GM23248 (cell line): ENCODE results near the gene SLC17A2. TPM values are rescaled to one million over a fixed set of nuclear protein-coding genes. Genes with fewer than 3 reads are reported as not detected.

Experiments
- DNase-seq: peaks from one replicate; pipeline ENCODE4 v3.0.0-alpha.2; 2015
- H2AFZ ChIP-seq: fragments of 200-600 bp; sonication (generic); 2 replicates; pipeline ENCODE4 v1.6.1; 2016; ENCODE audit warnings: antibody characterized with exemption
- H3F3A ChIP-seq: fragments of 200-600 bp; sonication (generic); 2 replicates; pipeline ENCODE4 v1.6.1; 2016; ENCODE audit warnings: mild to moderate bottlenecking, antibody characterized with exemption, mixed run types; ENCODE audit not compliant: insufficient read depth
- H3K27ac ChIP-seq: fragments of 200-600 bp; sonication (generic); 2 replicates; pipeline ENCODE4 v1.5.1; 2016; ENCODE audit warnings: mild to moderate bottlenecking
- H3K27me3 ChIP-seq: fragments of 200-600 bp; sonication (generic); replicated peaks from 2 replicates; pipeline ENCODE4 v1.6.1; 2016; ENCODE audit warnings: mild to moderate bottlenecking; ENCODE audit not compliant: insufficient read depth
- H3K36me3 ChIP-seq: fragments of 200-600 bp; sonication (generic); 2 replicates; pipeline ENCODE4 v1.6.1; 2016; ENCODE audit warnings: low read depth, mild to moderate bottlenecking
- H3K4me1 ChIP-seq: fragments of 200-600 bp; sonication (generic); 2 replicates; pipeline ENCODE4 v1.6.1; 2016; ENCODE audit warnings: mild to moderate bottlenecking; ENCODE audit not compliant: insufficient read depth
- H3K4me2 ChIP-seq: fragments of 200-600 bp; sonication (generic); one replicate; pipeline ENCODE4 v1.6.1; 2016; ENCODE audit warnings: mild to moderate bottlenecking; ENCODE audit not compliant: unreplicated experiment
- H3K4me3 ChIP-seq: fragments of 200-600 bp; sonication (generic); 2 replicates; pipeline ENCODE4 v1.5.1; 2016; ENCODE audit warnings: mild to moderate bottlenecking
- H3K79me2 ChIP-seq: fragments of 200-600 bp; sonication (generic); 2 replicates; pipeline ENCODE4 v1.6.1; 2016; ENCODE audit warnings: mild to moderate bottlenecking; ENCODE audit not compliant: insufficient read depth
- H3K9ac ChIP-seq: fragments of 200-600 bp; sonication (generic); 2 replicates; pipeline ENCODE4 v1.6.1; 2016; ENCODE audit warnings: mild to moderate bottlenecking
- H3K9me2 ChIP-seq: fragments of 200-600 bp; sonication (generic); 2 replicates; pipeline ENCODE4 v1.6.1; 2016; ENCODE audit warnings: mixed run types, mild to moderate bottlenecking, moderate library complexity; ENCODE audit not compliant: insufficient read depth
- H3K9me3 ChIP-seq: fragments of 200-600 bp; sonication (generic); one replicate; pipeline ENCODE4 v1.6.1; 2017; ENCODE audit warnings: low read depth
- H4K20me1 ChIP-seq: fragments of 200-600 bp; sonication (generic); 2 replicates; pipeline ENCODE4 v1.6.0; 2016; ENCODE audit not compliant: insufficient read depth
- EZH2 ChIP-seq: fragments of 200-600 bp; sonication (generic); IDR thresholded peaks from 2 replicates; pipeline ENCODE4 v1.6.1; 2018; ENCODE audit warnings: antibody characterized with exemption, mild to moderate bottlenecking; ENCODE audit not compliant: insufficient read depth, poor library complexity, severe bottlenecking
- EZH2phosphoT487 ChIP-seq: fragments of 200-600 bp; sonication (generic); IDR thresholded peaks from 2 replicates; pipeline ENCODE4 v1.6.1; 2018; ENCODE audit warnings: antibody characterized with exemption, moderate library complexity, mild to moderate bottlenecking, low read depth; ENCODE audit not compliant: insufficient read depth
- WGBS, 2 experiments: methylation state at CpG; one replicate each; pipeline ENCODE4 v1.1.6; 2015 to 2017; ENCODE audit warnings: low lambda C conversion rate in 2 of 2, low coverage in 1 of 2; ENCODE audit errors: missing lambda C conversion rate in 2 of 2; 5-methylcytosine and 5-hydroxymethylcytosine counted together
- in situ Hi-C: fragments of 300-500 bp; cut with MboI; formaldehyde crosslinking; loops from 2 replicates; pipeline ENCODE4 v1.15.0; 2020
- polyA plus RNA-seq: library from polyadenylated mRNA; unstranded; fragments of >200 nt; fragmentation: Nextera tagmentation; extraction: Ambion mirVana; gene quantifications from 2 replicates; pipeline ENCODE4 v1.2.1, GENCODE V29; 2016
- total RNA-seq: library from RNA; depleted of rRNA; stranded (reverse); fragments of >200 nt; shearing (Covaris generic); gene quantifications from 2 replicates; pipeline ENCODE4 v1.2.3, GENCODE V29; 2014

Gene SLC17A2
- total and polyA plus RNA-seq, 2 experiments from 2014 or later = not detected

DNA sequence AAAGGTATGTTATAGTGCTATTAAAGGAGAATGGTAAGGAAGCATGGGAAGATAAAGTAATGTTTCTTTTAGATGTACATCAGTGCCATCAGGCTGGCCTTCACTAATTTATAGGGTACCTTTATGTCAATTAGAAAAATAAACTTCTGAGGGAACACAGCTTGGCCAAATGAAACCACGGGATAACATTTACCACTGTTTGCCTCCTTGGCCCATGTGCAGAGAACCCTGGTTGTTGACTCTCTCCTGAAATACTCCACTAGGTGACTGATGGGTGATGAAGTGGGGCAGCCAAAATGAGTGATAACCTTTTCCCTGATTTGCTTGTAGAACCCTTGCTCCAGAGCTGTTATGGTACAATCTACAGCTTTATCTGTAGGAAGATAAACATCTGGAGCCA, 41.6 kb upstream of the SLC17A2 start:
- no peak for DNase-seq
- 93 to 100% methylated on average over 1 of the region's 1 CpG for WGBS, 2 experiments
- H3K79me2 ChIP-seq = peaks cover 16% of the 10 kb centered on the region
- TF ChIP-seq EZH2phosphoT487 (no peak), EZH2 (no peak)
- no peak overlapping the region for H3K9ac ChIP-seq
- peaks cover 45% of the 10 kb centered on the region for H3K4me1 ChIP-seq
- no peaks in the 10 kb centered on the region for H3K27me3 ChIP-seq
- H4K20me1 ChIP-seq = no peaks in the 10 kb centered on the region
- no peak overlapping the region for H2AFZ ChIP-seq
- H3K4me3 ChIP-seq = no peak overlapping the region
- no peaks in the 10 kb centered on the region for H3K9me3 ChIP-seq
- in situ Hi-C loops = no loop called here
- H3K36me3 ChIP-seq = peaks cover 63% of the 10 kb centered on the region
- H3F3A ChIP-seq = peaks cover 44% of the 10 kb centered on the region
- H3K9me2 ChIP-seq = no peaks in the 10 kb centered on the region
- H3K27ac ChIP-seq = peak overlapping the region; percentile 76
- H3K4me2 ChIP-seq = peak overlapping the region; percentile 70

DNA sequence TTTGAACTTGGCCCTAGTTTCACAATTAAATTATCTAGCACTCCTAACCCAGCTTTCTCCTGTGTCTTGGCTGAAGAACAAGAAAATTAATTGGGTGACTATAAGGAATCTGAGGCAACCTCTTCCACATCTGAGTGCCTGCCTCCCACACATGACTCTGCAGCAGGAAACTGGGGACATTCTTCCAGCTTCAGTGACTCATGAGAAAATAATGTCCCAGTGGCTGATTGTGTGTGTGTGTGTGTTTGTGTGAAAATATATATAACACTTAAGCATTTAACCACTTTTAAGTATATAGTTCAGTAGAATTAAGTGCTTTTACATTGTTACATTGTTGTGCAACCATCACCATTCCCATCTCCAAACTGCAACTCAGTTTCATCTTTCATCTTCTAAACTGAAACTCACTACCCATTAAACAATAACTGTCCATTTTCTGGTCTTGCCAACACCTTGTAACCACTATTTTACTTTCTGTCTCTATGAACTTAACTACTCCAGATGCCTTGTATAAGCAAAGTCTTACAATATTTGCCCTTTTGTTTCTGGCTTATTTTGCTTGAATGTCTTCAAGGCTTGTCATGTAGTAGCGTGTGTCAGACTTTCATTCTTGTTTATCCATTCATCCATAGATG, 40.8 kb upstream of the SLC17A2 start:
- peak overlapping the region; percentile 39 for H3K9ac ChIP-seq
- peaks cover 21% of the 10 kb centered on the region for H3K79me2 ChIP-seq
- peak overlapping the region; percentile 70 for H3K4me2 ChIP-seq
- no peaks in the 10 kb centered on the region for H3K9me3 ChIP-seq
- in situ Hi-C loops = no loop called here
- H3K4me3 ChIP-seq = peak overlapping the region; percentile 39
- no peaks in the 10 kb centered on the region for H4K20me1 ChIP-seq
- H3K9me2 ChIP-seq = no peaks in the 10 kb centered on the region
- H3K27me3 ChIP-seq = no peaks in the 10 kb centered on the region
- H3K27ac ChIP-seq = peak overlapping the region; percentile 76
- peaks cover 55% of the 10 kb centered on the region for H3K36me3 ChIP-seq
- peaks cover 44% of the 10 kb centered on the region for H3F3A ChIP-seq
- DNase-seq = peak; percentile 95
- H3K4me1 ChIP-seq = peaks cover 48% of the 10 kb centered on the region
- H2AFZ ChIP-seq = no peak overlapping the region
- WGBS, 2 experiments = 84 to 100% methylated on average over 1 of the region's 1 CpG
- TF ChIP-seq EZH2phosphoT487 (no peak), EZH2 (no peak)

DNA sequence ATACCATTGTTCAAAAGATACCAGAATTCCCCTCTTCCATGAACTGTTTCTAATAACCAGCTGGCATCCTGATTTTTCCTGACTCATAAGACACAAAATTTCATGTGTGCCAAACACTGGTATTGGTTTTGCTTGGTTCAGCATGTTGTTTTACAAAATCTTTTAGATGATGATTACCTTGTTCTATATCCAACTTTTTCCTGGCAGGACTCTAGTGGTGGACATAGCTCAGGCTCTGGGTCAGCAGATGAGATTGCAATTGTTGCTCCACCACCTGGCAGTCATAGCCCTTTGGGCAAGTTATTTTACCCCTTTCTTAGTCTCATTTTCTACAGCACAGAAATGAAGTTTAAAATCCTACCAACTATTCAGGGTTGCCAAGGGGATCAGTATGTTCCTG, 38.3 kb upstream of the SLC17A2 start:
- Histone ChIP-seq H3K79me2 (peaks cover 41% of the 10 kb centered on the region), H3K4me1 (peaks cover 61% of the 10 kb centered on the region), H3K9ac (no peak overlapping the region), H3K9me3 (no peaks in the 10 kb centered on the region), H3K4me3 (peak overlapping the region; percentile 22; the same call in 1 of the 2 replicates), H3K9me2 (no peaks in the 10 kb centered on the region), H3K27me3 (no peaks in the 10 kb centered on the region), H2AFZ (no peak overlapping the region), H4K20me1 (no peaks in the 10 kb centered on the region), H3K36me3 (peaks cover 38% of the 10 kb centered on the region), H3K27ac (peak overlapping the region; percentile 51), H3K4me2 (peak overlapping the region; percentile 74), H3F3A (peaks cover 44% of the 10 kb centered on the region)
- TF ChIP-seq EZH2phosphoT487 (no peak), EZH2 (no peak)
- in situ Hi-C loops = no loop called here
- peak; percentile 78 for DNase-seq

DNA sequence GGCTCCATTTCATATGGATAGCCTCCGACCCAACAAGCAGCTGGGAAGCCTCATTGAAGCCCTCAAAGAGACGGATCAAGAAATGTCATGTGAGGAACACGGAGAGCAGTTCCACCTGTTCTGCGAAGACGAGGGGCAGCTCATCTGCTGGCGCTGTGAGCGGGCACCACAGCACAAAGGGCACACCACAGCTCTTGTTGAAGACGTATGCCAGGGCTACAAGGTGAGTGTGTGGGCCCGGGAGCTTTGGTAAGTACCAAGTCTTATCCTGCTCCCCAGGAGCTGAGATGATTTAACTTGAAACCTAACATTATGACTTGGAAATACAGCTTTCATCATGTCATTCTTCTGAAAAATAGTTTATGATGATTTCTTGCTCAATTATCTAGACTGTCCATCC, 36.2 kb upstream of the SLC17A2 start:
- in situ Hi-C loops = no loop called here
- H3F3A ChIP-seq = peaks cover 53% of the 10 kb centered on the region
- TF ChIP-seq EZH2 = no peak
- no peak for TF ChIP-seq EZH2phosphoT487
- no peak overlapping the region for H3K9ac ChIP-seq
- no peaks in the 10 kb centered on the region for H3K9me3 ChIP-seq
- WGBS, 2 experiments = 97% methylated on average over 9 of the region's 9 CpGs
- no peak overlapping the region for H3K4me3 ChIP-seq
- no peak overlapping the region for H3K4me2 ChIP-seq
- peaks cover 60% of the 10 kb centered on the region for H3K4me1 ChIP-seq
- H2AFZ ChIP-seq = no peak overlapping the region
- H4K20me1 ChIP-seq = no peaks in the 10 kb centered on the region
- no peaks in the 10 kb centered on the region for H3K9me2 ChIP-seq
- H3K27me3 ChIP-seq = no peaks in the 10 kb centered on the region
- DNase-seq = no peak
- no peak overlapping the region for H3K27ac ChIP-seq
- H3K36me3 ChIP-seq = peaks cover 17% of the 10 kb centered on the region
- H3K79me2 ChIP-seq = peaks cover 46% of the 10 kb centered on the region

DNA sequence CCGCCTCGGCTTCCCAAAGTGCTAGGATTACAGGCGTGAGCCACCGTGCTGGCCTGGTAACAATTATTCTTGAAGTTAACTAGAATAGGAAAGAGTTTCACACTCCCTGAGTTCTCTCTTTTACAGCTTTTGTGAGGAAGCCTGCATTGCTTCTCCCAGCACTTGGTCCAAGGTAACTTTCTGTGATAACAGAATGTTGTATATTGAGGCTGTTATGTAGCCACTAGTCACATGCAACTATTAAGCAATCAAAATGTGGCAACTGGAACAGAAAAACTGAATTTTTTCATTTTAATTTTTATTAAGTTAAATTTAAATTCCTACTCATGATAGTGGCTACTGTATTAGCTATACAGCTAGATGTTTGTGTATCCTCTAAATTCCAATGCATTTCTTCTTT, 34.6 kb upstream of the SLC17A2 start:
- Histone ChIP-seq H4K20me1 (no peaks in the 10 kb centered on the region), H3K4me2 (peak overlapping the region; percentile 98), H3K27me3 (no peaks in the 10 kb centered on the region), H3K4me1 (peaks cover 47% of the 10 kb centered on the region), H3K9me2 (no peaks in the 10 kb centered on the region), H3K79me2 (peaks cover 46% of the 10 kb centered on the region), H3K9me3 (no peaks in the 10 kb centered on the region), H2AFZ (no peak overlapping the region), H3K4me3 (no peak overlapping the region), H3K36me3 (peaks cover 13% of the 10 kb centered on the region; the same call in 1 of the 2 replicates), H3K9ac (no peak overlapping the region), H3K27ac (no peak overlapping the region), H3F3A (peaks cover 41% of the 10 kb centered on the region)
- in situ Hi-C loops = no loop called here
- TF ChIP-seq EZH2phosphoT487 (no peak), EZH2 (no peak)
- 88 to 90% methylated on average over 4 of the region's 4 CpGs for WGBS, 2 experiments
- no peak for DNase-seq
